Amniotic epithelial cell (primary cell): Measurements from ENCODE around the gene NPY4R.
"Not testable (repeated sequence)": the region's sequence is repeated elsewhere in the genome, so short reads cannot be mapped to it uniquely, and the experiment has no call there.

ENCODE experiments used
- DNase-seq: peaks from one replicate; pipeline ENCODE4 v3.0.0-alpha.2; 2010; ENCODE audit warnings: low read depth

Gene NPY4R

GRCh38 chr10:46465765-46466164 is at the start of gene NPY4R:
Gene NPY4R (minus strand): TSS chr10:46465958. CDS start chr10:46462635, 3,323 bp downstream.
- DNase-seq: not testable (repeated sequence)

- no peak for DNase-seq
Measured at GRCh38 chr10:46515366-46515765, 49.6 kb upstream of the NPY4R start.

GRCh38 chr10:46514899-46515298 is 49.1 kb upstream of the NPY4R start:
- no peak for DNase-seq

- DNase-seq: no peak
Measured at GRCh38 chr10:46514431-46514861, 48.7 kb upstream of the NPY4R start.

- not testable (repeated sequence) for DNase-seq
Measured at GRCh38 chr10:46513333-46513732, 47.6 kb upstream of the NPY4R start.

- DNase-seq: not testable (repeated sequence)
Measured at GRCh38 chr10:46512725-46513124, 47.0 kb upstream of the NPY4R start.

GRCh38 chr10:46512002-46512401 is 46.2 kb upstream of the NPY4R start:
- DNase-seq: not testable (repeated sequence)

GRCh38 chr10:46499990-46500389 is 34.2 kb upstream of the NPY4R start:
- DNase-seq: not testable (repeated sequence)

GRCh38 chr10:46498985-46499703 is 33.4 kb upstream of the NPY4R start:
- not testable (repeated sequence) for DNase-seq

GRCh38 chr10:46497878-46498277 is 32.1 kb upstream of the NPY4R start:
- DNase-seq: not testable (repeated sequence)

- not testable (repeated sequence) for DNase-seq
Measured at GRCh38 chr10:46497401-46497800, 31.6 kb upstream of the NPY4R start.

GRCh38 chr10:46491364-46492114 is 25.8 kb upstream of the NPY4R start:
- DNase-seq: not testable (repeated sequence)

- not testable (repeated sequence) for DNase-seq
Measured at GRCh38 chr10:46490285-46490684, 24.5 kb upstream of the NPY4R start.

- not testable (repeated sequence) for DNase-seq
Measured at GRCh38 chr10:46486459-46486858, 20.7 kb upstream of the NPY4R start.

GRCh38 chr10:46474746-46475320 is 9.1 kb upstream of the NPY4R start:
- DNase-seq: not testable (repeated sequence)

GRCh38 chr10:46473758-46474157 is 8.0 kb upstream of the NPY4R start:
- DNase-seq: not testable (repeated sequence)

GRCh38 chr10:46470134-46470533 is 4.4 kb upstream of the NPY4R start:
- DNase-seq: not testable (repeated sequence)

- not testable (repeated sequence) for DNase-seq
Measured at GRCh38 chr10:46468119-46468809, 2.5 kb upstream of the NPY4R start.

GRCh38 chr10:46463608-46464007 is 2.1 kb downstream of the NPY4R start:
- peak; percentile 81 for DNase-seq

- DNase-seq: not testable (repeated sequence)
Measured at GRCh38 chr10:46462276-46462675, 3.5 kb downstream of the NPY4R start.

GRCh38 chr10:46459579-46459978 is 6.2 kb downstream of the NPY4R start:
- DNase-seq: not testable (repeated sequence)

GRCh38 chr10:46457071-46457470 is 8.7 kb downstream of the NPY4R start:
- not testable (repeated sequence) for DNase-seq
